ENCODE results near the gene CLNS1A. TPM values are rescaled to one million over a fixed set of nuclear protein-coding genes. Genes with fewer than 3 reads are reported as not detected.
A peak's percentile ranks its signal among the peaks of the same experiment; 100 is the strongest.
"Not testable (repeated sequence)": the region's sequence is repeated elsewhere in the genome, so short reads cannot be mapped to it uniquely, and the experiment has no call there.

The CLNS1A gene
- total RNA-seq, 4 donors from 2014 or later, result 33.0 to 90.0 (median 56.7) TPM

DNA sequence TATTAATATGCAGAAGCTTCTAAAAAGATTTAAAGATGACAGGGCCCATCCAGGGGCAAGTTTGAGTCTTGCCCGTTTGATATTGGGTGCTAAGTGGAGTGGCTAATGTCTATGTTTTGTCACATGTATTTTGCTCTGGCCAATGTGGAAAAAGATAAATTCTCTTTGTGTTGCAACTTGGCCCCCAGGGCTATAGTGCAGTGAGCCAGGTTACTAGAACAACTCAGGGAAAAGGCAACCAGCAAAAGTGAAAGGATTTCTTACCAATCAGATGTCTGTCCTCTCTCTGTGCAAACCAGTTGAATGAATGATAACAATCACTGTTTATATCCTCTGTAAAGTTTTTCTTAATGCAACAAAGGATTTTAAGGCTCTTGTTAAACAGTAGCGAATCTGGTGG is 4.6 kb upstream of the CLNS1A start:
- no peak overlapping the region for H3K27ac ChIP-seq

DNA sequence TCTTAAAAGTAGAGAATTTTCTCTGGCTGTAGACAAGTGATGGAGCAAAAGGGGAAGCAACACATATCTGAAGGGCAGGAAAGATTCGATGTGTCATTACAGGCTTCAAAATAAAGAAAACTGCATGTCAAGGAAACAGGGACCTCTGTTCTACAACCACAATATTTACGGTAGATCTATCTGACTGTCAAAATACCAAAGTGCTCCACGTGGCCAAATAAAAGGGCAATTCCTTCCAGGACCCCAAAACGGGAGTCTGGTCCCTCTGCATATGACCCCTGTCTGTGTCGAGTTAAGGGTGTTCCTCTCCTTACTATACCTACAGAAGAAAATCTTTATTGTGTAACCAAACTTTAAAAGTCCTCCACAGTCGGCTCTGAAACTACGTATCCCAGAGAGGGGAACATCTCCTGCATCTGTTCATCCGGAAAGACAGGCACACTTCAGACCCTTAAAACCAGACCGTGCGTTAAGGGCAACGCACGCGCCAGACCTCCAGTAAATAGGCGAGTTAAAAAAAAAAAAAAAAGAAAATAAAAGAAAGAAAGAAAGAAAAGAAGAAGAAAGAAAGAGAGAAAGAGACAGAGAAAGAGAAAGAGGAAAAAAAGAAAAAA is 756 bp downstream of the CLNS1A start:
- H3K4me1 ChIP-seq, result peaks cover 0 to 17% (median 3%) of the 10 kb centered on the region in 4 donors
- peak overlapping the region in 2 of 4 donors; percentile 55 to 81 for H3K27ac ChIP-seq
- no peaks in the 10 kb centered on the region for H3K36me3 ChIP-seq
- H3K9me3 ChIP-seq, result no peaks in the 10 kb centered on the region
- TF ChIP-seq, protein P1, sequence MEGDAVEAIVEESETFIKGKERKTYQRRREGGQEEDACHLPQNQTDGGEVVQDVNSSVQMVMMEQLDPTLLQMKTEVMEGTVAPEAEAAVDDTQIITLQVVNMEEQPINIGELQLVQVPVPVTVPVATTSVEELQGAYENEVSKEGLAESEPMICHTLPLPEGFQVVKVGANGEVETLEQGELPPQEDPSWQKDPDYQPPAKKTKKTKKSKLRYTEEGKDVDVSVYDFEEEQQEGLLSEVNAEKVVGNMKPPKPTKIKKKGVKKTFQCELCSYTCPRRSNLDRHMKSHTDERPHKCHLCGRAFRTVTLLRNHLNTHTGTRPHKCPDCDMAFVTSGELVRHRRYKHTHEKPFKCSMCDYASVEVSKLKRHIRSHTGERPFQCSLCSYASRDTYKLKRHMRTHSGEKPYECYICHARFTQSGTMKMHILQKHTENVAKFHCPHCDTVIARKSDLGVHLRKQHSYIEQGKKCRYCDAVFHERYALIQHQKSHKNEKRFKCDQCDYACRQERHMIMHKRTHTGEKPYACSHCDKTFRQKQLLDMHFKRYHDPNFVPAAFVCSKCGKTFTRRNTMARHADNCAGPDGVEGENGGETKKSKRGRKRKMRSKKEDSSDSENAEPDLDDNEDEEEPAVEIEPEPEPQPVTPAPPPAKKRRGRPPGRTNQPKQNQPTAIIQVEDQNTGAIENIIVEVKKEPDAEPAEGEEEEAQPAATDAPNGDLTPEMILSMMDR (IDR thresholded peaks at IDR 0.05), result no peak
- no peak for TF ChIP-seq POLR2A (IDR thresholded peaks at IDR 0.05)
- H3K27me3 ChIP-seq, result no peaks in the 10 kb centered on the region
- H3K4me3 ChIP-seq, result peak overlapping the region; percentile 67 to 98 (median 82)
- DNase-seq, result no peak

More for the DNA sequence above, 4.6 kb upstream of the CLNS1A start:
- H3K4me3 ChIP-seq, result no peak overlapping the region
- no peaks in the 10 kb centered on the region for H3K36me3 ChIP-seq
- H3K4me1 ChIP-seq, result no peaks in the 10 kb centered on the region
- H3K9me3 ChIP-seq, result no peaks in the 10 kb centered on the region
- TF ChIP-seq POLR2A (IDR thresholded peaks at IDR 0.05), result no peak
- TF ChIP-seq, protein P1 (IDR thresholded peaks at IDR 0.05), result no peak
- DNase-seq, result no peak
- no peaks in the 10 kb centered on the region for H3K27me3 ChIP-seq

DNA sequence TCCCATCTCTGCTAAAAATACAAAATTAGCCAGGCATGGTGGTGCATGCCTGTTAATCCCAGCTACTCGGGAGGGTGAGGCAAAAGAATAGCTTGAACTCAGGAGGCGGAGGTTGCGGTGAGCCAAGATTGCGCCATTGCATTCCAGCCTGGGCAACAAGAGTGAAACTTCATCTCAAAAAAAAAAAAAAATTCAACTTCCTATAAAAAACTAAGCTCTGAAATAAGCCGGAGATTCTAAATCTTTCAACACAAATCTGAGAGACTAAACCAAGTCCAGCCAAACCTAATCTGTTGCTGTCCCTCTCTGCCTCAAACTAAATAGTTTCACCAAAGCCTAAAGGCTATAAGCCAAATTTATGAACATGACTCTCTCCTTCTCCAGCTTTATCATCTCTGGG is 3.7 kb downstream of the CLNS1A start:
- not testable (repeated sequence) for DNase-seq, H3K27ac ChIP-seq, H3K4me3 ChIP-seq, H3K27me3 ChIP-seq, H3K9me3 ChIP-seq, H3K36me3 ChIP-seq
- H3K4me1 ChIP-seq, result peaks cover 0 to 17% (median 3%) of the 10 kb centered on the region in 4 donors

DNA sequence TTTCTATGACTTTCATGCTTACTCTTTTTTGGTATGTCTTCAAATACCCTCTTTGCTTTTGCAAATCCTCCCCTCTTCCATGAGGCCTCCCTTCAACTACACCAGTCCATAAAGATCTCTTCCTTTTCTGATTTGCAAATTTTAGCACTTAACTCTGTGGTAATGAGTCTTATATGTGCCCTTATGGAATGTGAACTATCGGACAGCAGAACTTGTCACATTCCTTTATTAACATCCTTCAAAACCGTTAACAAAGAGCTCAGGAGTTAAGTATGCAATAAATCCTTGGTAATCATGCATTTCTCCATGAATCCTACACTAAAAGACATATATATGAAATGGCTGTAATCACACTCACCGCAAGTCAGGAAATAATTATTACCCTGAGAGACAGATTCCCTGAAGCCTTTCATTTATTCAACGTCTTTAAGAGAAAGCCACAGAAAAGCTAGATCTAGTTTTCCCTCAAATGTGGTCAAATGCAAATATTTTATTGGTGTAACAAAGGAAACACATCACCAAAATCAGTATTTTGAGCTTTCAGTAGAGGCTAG is 7.4 kb downstream of the CLNS1A start:
- Histone ChIP-seq H3K4me1 (peaks cover 0 to under 1% (median 0%) of the 10 kb centered on the region in 4 donors), H3K9me3 (no peaks in the 10 kb centered on the region), H3K4me3 (no peak overlapping the region), H3K27ac (no peak overlapping the region), H3K36me3 (peaks cover 0 to 10% (median 0%) of the 10 kb centered on the region in 3 donors), H3K27me3 (no peaks in the 10 kb centered on the region)
- no peak for TF ChIP-seq POLR2A (IDR thresholded peaks at IDR 0.05)
- TF ChIP-seq, protein P1 (IDR thresholded peaks at IDR 0.05), result no peak
- DNase-seq, result no peak

DNA sequence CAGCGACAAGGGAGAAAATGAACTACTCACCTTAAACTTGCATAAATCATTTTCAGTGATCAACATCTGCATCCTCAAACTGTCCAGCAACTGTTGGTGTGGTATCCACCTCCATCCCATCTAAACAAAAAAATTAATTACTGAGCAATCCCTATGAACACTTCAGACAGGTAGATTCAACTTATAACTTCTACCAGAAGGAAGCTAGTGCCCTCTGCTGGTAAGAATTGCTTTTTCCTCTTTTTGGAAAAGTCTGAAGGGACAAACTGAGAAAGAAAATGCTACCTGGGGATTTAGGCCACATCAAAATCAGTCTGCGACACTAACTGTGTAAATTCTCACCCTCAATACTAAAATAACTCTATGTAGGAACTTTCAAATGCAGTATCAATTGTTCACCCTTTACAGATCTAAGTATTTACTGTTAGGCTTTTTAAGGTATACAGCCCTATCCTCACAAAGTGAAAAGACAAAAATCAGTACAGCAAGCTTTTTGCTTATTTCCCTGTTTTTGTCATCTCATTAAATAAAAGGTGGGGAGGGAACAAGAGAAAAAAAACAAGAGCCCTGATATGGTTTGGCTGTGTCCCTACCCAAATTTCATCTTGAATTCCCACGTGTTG is 17.9 kb downstream of the CLNS1A start:
- H3K36me3 ChIP-seq, result peaks cover 0 to 83% (median 2%) of the 10 kb centered on the region in 3 donors
- no peak for DNase-seq

More for the DNA sequence above, 17.9 kb downstream of the CLNS1A start:
- Histone ChIP-seq H3K4me1 (no peaks in the 10 kb centered on the region), H3K27ac (no peak overlapping the region), H3K4me3 (no peak overlapping the region), H3K9me3 (no peaks in the 10 kb centered on the region), H3K27me3 (no peaks in the 10 kb centered on the region)
- TF ChIP-seq, protein P1 (IDR thresholded peaks at IDR 0.05), result peak; percentile 43 to 84 (median 70)
- no peak for TF ChIP-seq POLR2A (IDR thresholded peaks at IDR 0.05)
